WI38 (cell line): Measurements from ENCODE around the gene ZNF771.

ENCODE experiments used
- H3K4me3 ChIP-seq: 2 replicates; pipeline ENCODE4 v1.5.1; 2011; ENCODE audit warnings: low read depth, mild to moderate bottlenecking, control low read depth, low read length
- CTCF ChIP-seq: IDR thresholded peaks from 2 replicates; pipeline ENCODE4 v1.5.1; 2012; ENCODE audit warnings: low read depth, mild to moderate bottlenecking, control low read depth, low read length

ZNF771 gene

GRCh38 chr16:30443631-30444030 is 36.2 kb downstream of the ZNF771 start:
- no peak for TF ChIP-seq CTCF
- no peak overlapping the region for H3K4me3 ChIP-seq

- no peak for TF ChIP-seq CTCF
- peak overlapping the region; percentile 92 for H3K4me3 ChIP-seq
These were observed 37.1 kb downstream of the ZNF771 start for GRCh38 chr16:30444231-30445148.

DNA sequence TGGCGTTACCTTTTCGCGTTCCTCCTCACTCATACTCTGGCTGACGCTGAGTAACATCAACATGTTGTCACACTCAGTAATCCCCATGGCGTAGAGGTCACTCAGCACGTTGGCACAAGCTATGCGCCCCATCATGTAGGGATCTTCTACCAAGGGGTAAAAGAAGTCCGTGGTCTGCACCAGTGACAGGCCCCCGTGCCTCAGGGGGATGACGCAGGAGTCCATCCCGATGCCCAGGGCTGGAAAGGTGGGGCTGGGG is 37.7 kb downstream of the ZNF771 start:
- no peak for TF ChIP-seq CTCF
- H3K4me3 ChIP-seq: peak overlapping the region; percentile 92

- peak; percentile 51 for TF ChIP-seq CTCF
- peak within 1 kb of the TSS; percentile 92 for H3K4me3 ChIP-seq
These were observed 38.2 kb downstream of the ZNF771 start, which contains the start of gene SEPHS2 for GRCh38 chr16:30445408-30446202. SEPHS2 (minus strand) TSS chr16:30445874; CDS start chr16:30445727, 147 bp downstream.

DNA sequence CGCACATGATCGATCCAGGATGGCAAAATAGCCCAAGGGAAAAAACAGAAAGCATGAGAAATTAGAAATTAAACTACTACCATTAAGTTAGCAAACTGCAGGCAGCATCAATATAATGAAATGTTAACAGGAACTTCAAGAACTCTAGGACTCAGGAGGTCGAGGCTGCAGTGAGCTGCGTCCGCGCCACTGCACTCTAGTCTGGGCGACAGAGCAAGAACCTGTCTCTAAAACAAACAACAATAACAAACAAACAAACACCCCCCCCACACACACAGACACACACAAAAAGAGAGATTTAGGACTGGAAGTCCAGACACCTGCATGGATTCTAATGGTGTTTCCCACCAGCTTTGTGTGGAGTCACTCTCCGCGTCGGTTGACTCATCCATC is 38.8 kb downstream of the ZNF771 start:
- peak overlapping the region; percentile 92 for H3K4me3 ChIP-seq
- TF ChIP-seq CTCF: no peak

GRCh38 chr16:30447512-30448226 is 40.3 kb downstream of the ZNF771 start:
- H3K4me3 ChIP-seq: no peak overlapping the region
- TF ChIP-seq CTCF: no peak
